Stimulated activated memory B cell treated with anti-CD40 and anti-IgM and Interleukin-4, amounts not matched to agents 10 μg/mL and 1 μg/mL and 100 μg/mL, for 72 hours (primary cell): ENCODE measurements around the gene FHIT.

Experiments
- ATAC-seq: fragments of 150-1000 bp; cut with Tn5 transposase; 2 replicates; pipeline ENCODE4 v1.10.0; 2021
- H3K27ac Mint-ChIP-seq: one replicate; pipeline ENCODE4 v1.8.0; 2022; ENCODE audit warnings: mild to moderate bottlenecking, mixed read lengths
- H3K27me3 Mint-ChIP-seq: one replicate; pipeline ENCODE4 v1.8.0; 2022; ENCODE audit warnings: mixed read lengths
- H3K36me3 Mint-ChIP-seq: one replicate; pipeline ENCODE4 v1.8.0; 2022; ENCODE audit warnings: mixed read lengths
- H3K4me1 Mint-ChIP-seq: one replicate; pipeline ENCODE4 v1.8.0; 2022; ENCODE audit warnings: mixed read lengths
- H3K4me3 Mint-ChIP-seq: one replicate; pipeline ENCODE4 v1.8.0; 2022; ENCODE audit warnings: mild to moderate bottlenecking, moderate library complexity, mixed read lengths
- H3K9me3 Mint-ChIP-seq: one replicate; pipeline ENCODE4 v1.8.0; 2022; ENCODE audit warnings: mixed read lengths

Gene FHIT

DNA sequence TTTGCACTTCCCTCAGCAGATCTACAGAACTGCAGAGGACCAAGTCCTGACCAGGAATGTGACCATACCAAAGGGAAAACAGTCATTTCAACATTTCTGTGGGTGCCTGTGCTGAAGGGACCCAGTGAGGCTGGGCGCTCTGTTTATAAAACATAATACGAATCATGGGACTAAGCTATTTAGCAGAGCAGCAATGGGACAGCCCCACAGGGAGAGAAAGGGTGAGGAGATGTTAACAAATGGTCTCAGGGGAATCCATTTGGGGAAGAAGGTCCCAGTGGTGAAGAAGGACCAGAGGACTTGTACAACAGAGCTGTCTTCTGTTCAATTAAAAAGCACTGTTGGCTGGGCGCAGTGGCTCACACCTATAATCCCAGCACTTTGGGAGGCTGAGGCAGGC, 1025.4 kb downstream of the FHIT start:
- Mint-ChIP-seq H3K4me1 (peaks cover 35% of the 10 kb centered on the region), H3K27me3 (peaks cover 11% of the 10 kb centered on the region), H3K27ac (no peak overlapping the region), H3K36me3 (no peaks in the 10 kb centered on the region), H3K9me3 (no peaks in the 10 kb centered on the region), H3K4me3 (no peak overlapping the region)
- ATAC-seq = peak; percentile 82

DNA sequence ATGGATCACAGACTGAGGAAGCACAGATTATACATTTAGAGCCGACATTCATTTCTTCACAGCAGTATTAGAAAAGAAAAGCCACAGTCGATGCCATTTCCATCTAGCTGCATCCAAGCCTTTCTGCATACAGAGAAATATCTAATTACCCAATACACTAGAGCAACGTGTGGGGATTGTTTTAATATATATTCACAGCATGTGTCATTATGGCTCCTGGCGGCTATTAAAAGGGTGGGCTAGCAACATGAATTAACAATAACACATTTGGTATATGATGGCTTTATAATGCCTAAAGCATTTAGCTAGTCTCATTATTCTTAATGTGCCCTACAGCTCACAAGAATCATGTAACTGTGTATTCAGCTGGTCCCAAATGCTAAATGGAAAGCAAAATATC, 1030.5 kb downstream of the FHIT start:
- Mint-ChIP-seq H3K4me3 (no peak overlapping the region), H3K9me3 (no peaks in the 10 kb centered on the region), H3K27me3 (peaks cover 11% of the 10 kb centered on the region), H3K27ac (no peak overlapping the region), H3K4me1 (peaks cover 8% of the 10 kb centered on the region), H3K36me3 (no peaks in the 10 kb centered on the region)
- no peak for ATAC-seq

DNA sequence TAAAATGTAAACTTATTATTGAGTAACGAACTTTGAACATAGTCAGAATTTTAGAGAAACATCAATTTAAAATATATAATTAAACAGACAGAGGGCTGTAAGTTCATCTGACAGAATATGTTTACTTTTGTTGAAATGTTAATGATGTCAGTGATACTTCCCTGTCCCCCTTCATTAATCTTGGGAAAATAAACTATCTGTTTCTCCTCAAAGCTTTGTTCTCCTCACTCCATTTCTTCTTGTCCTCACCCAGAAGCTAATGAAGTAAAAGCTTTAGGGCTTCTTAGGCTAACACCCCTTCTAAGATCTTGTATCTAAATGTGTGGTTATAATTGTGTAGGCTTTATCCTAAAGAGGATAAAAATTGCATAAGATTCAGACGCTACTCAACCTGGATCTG, 1031.8 kb downstream of the FHIT start:
- no peak overlapping the region for H3K27ac Mint-ChIP-seq
- no peaks in the 10 kb centered on the region for H3K36me3 Mint-ChIP-seq
- H3K9me3 Mint-ChIP-seq = no peaks in the 10 kb centered on the region
- no peak overlapping the region for H3K4me3 Mint-ChIP-seq
- ATAC-seq = no peak
- no peaks in the 10 kb centered on the region for H3K4me1 Mint-ChIP-seq
- peaks cover 11% of the 10 kb centered on the region for H3K27me3 Mint-ChIP-seq

- Mint-ChIP-seq H3K4me3 (no peak overlapping the region), H3K4me1 (no peaks in the 10 kb centered on the region), H3K27ac (no peak overlapping the region), H3K36me3 (no peaks in the 10 kb centered on the region), H3K27me3 (no peaks in the 10 kb centered on the region), H3K9me3 (no peaks in the 10 kb centered on the region)
- no peak for ATAC-seq
Measured at GRCh38 chr3:60217156-60217911, 1033.9 kb downstream of the FHIT start.

DNA sequence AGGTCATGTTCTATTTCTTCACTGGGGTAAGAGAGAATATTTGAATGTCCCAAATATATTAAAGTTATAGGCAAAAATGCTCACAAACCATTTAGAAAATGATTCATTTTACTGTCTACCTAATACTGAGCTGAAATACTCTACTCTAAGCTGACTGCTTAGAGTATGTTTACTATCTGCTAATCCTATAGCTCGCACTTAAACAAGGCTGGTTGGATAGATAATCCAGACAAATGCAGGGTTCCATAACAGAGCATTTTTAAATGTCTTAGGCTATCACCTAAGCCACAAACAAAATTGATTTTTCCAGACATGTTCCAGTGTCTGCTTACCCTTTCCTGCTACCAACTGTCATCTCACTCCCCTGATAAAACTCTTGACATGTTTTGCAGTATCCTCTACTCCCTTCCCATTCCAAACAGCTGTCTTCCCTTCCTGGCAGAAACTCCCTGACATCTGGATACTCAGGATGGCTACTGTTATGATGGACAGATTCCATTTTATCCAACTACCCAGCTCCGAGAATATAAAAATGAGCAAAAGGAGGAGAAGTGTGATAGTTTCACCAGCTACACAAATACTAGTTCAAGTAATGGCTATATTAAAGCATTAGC, 1034.7 kb downstream of the FHIT start:
- no peak overlapping the region for H3K27ac Mint-ChIP-seq
- no peaks in the 10 kb centered on the region for H3K4me1 Mint-ChIP-seq
- no peaks in the 10 kb centered on the region for H3K27me3 Mint-ChIP-seq
- H3K4me3 Mint-ChIP-seq = no peak overlapping the region
- ATAC-seq = no peak
- no peaks in the 10 kb centered on the region for H3K9me3 Mint-ChIP-seq
- no peaks in the 10 kb centered on the region for H3K36me3 Mint-ChIP-seq

GRCh38 chr3:60215946-60216345, 1035.3 kb downstream of the FHIT start:
- Mint-ChIP-seq H3K4me1 (no peaks in the 10 kb centered on the region), H3K4me3 (no peak overlapping the region), H3K9me3 (no peaks in the 10 kb centered on the region), H3K27ac (no peak overlapping the region), H3K36me3 (no peaks in the 10 kb centered on the region), H3K27me3 (no peaks in the 10 kb centered on the region)
- ATAC-seq = no peak

GRCh38 chr3:60207905-60208304, 1043.3 kb downstream of the FHIT start:
- ATAC-seq = no peak
- Mint-ChIP-seq H3K27me3 (peaks cover 18% of the 10 kb centered on the region), H3K4me1 (no peaks in the 10 kb centered on the region), H3K4me3 (no peak overlapping the region), H3K27ac (no peak overlapping the region), H3K36me3 (no peaks in the 10 kb centered on the region), H3K9me3 (peaks cover 5% of the 10 kb centered on the region)

DNA sequence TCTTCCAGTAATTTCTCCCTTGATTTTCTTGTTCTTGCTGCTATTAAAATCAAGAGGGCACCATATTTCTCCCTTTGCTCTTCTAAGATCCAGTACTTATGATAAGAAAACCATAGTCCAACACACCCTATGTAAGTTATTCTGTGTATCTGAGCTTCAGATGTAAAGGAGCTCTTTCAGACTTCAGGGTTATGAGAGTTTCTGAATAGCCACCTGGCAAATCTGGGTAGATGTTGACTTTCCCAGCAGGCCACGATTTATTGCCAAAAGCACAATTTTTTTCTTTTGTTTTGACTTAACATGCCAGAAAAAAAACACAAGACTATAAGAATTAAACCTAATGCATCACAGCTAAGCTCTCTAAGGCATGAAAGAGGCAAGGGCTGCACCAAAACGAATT, 1045.0 kb downstream of the FHIT start:
- Mint-ChIP-seq H3K27me3 (peaks cover 18% of the 10 kb centered on the region), H3K9me3 (peaks cover 5% of the 10 kb centered on the region), H3K27ac (no peak overlapping the region), H3K36me3 (no peaks in the 10 kb centered on the region), H3K4me1 (peaks cover 6% of the 10 kb centered on the region), H3K4me3 (no peak overlapping the region)
- no peak for ATAC-seq

GRCh38 chr3:60202052-60202726, 1049.1 kb downstream of the FHIT start:
- H3K4me1 Mint-ChIP-seq = peaks cover 6% of the 10 kb centered on the region
- peak; percentile 55 for ATAC-seq

GRCh38 chr3:60199306-60199705, 1051.9 kb downstream of the FHIT start:
- H3K27me3 Mint-ChIP-seq = peaks cover 9% of the 10 kb centered on the region
- ATAC-seq = no peak

More at GRCh38 chr3:60202052-60202726, 1049.1 kb downstream of the FHIT start:
- no peak overlapping the region for H3K27ac Mint-ChIP-seq
- peaks cover 18% of the 10 kb centered on the region for H3K27me3 Mint-ChIP-seq
- no peak overlapping the region for H3K4me3 Mint-ChIP-seq
- H3K9me3 Mint-ChIP-seq = peaks cover 3% of the 10 kb centered on the region
- no peaks in the 10 kb centered on the region for H3K36me3 Mint-ChIP-seq

DNA sequence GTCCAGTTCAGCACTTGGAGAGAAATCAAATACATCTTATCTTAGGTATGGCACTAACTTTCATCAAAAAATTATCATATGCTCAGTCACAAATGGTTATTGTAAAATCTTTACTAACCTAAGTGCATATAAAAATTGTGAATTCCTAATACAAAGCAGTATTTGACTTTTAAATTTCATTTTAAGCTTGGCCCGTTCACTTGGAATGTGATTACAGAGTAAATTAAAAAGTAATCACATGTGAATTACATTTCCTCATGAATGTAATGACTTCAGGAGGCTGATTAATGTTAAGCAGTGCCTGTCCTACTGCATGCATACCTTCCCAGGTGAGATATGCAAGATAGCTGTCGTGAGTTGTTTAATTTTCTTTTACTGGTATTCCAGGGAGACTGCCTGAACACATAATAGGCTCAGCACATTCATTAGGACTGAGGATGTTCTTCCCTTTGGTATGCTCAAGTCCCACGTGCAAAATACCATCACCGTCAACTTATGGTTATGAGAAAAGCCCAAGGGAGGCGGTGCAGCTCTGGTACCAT, 1053.0 kb downstream of the FHIT start:
- H3K27me3 Mint-ChIP-seq = peaks cover 1% of the 10 kb centered on the region
- peaks cover 6% of the 10 kb centered on the region for H3K4me1 Mint-ChIP-seq
- no peaks in the 10 kb centered on the region for H3K36me3 Mint-ChIP-seq
- no peak overlapping the region for H3K27ac Mint-ChIP-seq
- ATAC-seq = no peak
- no peak overlapping the region for H3K4me3 Mint-ChIP-seq
- peaks cover 3% of the 10 kb centered on the region for H3K9me3 Mint-ChIP-seq

More at GRCh38 chr3:60199306-60199705, 1051.9 kb downstream of the FHIT start:
- no peak overlapping the region for H3K27ac Mint-ChIP-seq
- H3K4me1 Mint-ChIP-seq = peaks cover 6% of the 10 kb centered on the region
- H3K36me3 Mint-ChIP-seq = no peaks in the 10 kb centered on the region
- H3K4me3 Mint-ChIP-seq = no peak overlapping the region
- peaks cover 3% of the 10 kb centered on the region for H3K9me3 Mint-ChIP-seq

DNA sequence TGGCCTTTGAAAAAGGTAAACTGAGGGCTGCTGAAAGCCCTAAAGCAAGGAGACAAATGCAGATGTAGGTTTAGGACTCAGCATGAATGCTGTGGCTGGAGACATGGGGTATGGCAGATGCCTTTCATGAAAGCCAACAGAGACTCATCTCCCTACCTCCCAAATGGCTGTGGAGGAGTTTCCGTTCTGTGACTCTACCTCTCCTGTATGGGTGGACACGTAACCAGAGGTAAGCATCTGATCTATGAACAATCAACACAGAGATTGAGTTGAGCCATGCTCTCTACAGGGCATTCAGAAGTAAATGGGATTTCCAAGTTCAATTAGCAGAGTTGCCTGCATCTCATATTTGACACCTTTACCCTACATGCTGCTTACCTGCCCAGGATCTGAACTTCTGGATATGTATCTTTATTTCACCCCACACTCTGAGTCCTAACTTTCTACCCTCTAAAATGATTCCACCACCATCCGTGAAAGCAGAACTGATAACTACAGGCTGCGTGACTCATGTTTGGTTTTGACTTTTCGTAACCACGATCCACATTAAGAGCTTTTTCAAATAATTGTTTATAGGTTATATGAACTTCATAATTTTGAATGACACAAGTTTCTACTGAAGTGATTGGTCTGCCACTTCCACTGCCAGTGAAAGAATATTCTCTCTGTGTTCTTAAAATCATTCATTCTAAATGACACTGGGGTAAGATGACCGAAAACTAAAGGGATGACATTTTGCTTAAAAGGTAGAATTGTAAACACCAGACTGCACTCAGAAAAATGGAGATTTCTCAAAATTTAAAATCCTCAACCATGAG, 1058.7 kb downstream of the FHIT start:
- Mint-ChIP-seq H3K4me1 (peaks cover 10% of the 10 kb centered on the region), H3K36me3 (no peaks in the 10 kb centered on the region), H3K27me3 (peaks cover 10% of the 10 kb centered on the region), H3K27ac (no peak overlapping the region), H3K9me3 (no peaks in the 10 kb centered on the region), H3K4me3 (no peak overlapping the region)
- peak; percentile 85 for ATAC-seq

GRCh38 chr3:60190073-60190472, 1061.2 kb downstream of the FHIT start:
- no peak overlapping the region for H3K4me3 Mint-ChIP-seq
- no peaks in the 10 kb centered on the region for H3K36me3 Mint-ChIP-seq
- no peak for ATAC-seq
- H3K27me3 Mint-ChIP-seq = peaks cover 10% of the 10 kb centered on the region
- peak overlapping the region; percentile 59 for H3K27ac Mint-ChIP-seq
- H3K4me1 Mint-ChIP-seq = peaks cover 10% of the 10 kb centered on the region
- H3K9me3 Mint-ChIP-seq = no peaks in the 10 kb centered on the region

- no peaks in the 10 kb centered on the region for H3K9me3 Mint-ChIP-seq
- H3K4me3 Mint-ChIP-seq = no peak overlapping the region
- peaks cover 10% of the 10 kb centered on the region for H3K27me3 Mint-ChIP-seq
- H3K27ac Mint-ChIP-seq = no peak overlapping the region
- no peak for ATAC-seq
- no peaks in the 10 kb centered on the region for H3K36me3 Mint-ChIP-seq
- H3K4me1 Mint-ChIP-seq = peaks cover 10% of the 10 kb centered on the region
Measured at GRCh38 chr3:60189304-60189703, 1061.9 kb downstream of the FHIT start.

- no peaks in the 10 kb centered on the region for H3K36me3 Mint-ChIP-seq
- no peak for ATAC-seq
- no peak overlapping the region for H3K27ac Mint-ChIP-seq
- peaks cover 10% of the 10 kb centered on the region for H3K27me3 Mint-ChIP-seq
- no peak overlapping the region for H3K4me3 Mint-ChIP-seq
- no peaks in the 10 kb centered on the region for H3K9me3 Mint-ChIP-seq
- peaks cover 10% of the 10 kb centered on the region for H3K4me1 Mint-ChIP-seq
Measured at GRCh38 chr3:60188803-60189202, 1062.4 kb downstream of the FHIT start.
